ENCODE results near the gene JAZF1.

GRCh38 chr7:27900006-27900405 lies 280.6 kb downstream of the JAZF1 start:
- TF ChIP-seq EZH2 (IDR thresholded peaks at IDR 0.05; ENCODE audit: borderline replicate concordance) (no peak), CTCF (IDR thresholded peaks at IDR 0.05; ENCODE audit: poor library complexity) (no peak)

Measured in hepatocyte (in vitro differentiated cells).